HepG2 (cell line): ENCODE results near the gene TMEM59. TPM values are rescaled to one million over a fixed set of nuclear protein-coding genes. Genes with fewer than 3 reads are reported as not detected.
A peak's percentile ranks its signal among the peaks of the same experiment; 100 is the strongest.

ENCODE experiments used
- AFF4 ChIP-seq: sonication (generic); formaldehyde crosslinking; IDR thresholded peaks from 2 replicates; pipeline ENCODE4 v1.4.0; 2020; ENCODE audit warnings: missing genetic modification reagents
- ATM ChIP-seq: fragments of 450-650 bp; IDR thresholded peaks from 2 replicates; pipeline ENCODE4 v1.7.1; 2017; ENCODE audit warnings: mild to moderate bottlenecking, borderline replicate concordance
- BORCS8-MEF2B ChIP-seq: sonication (generic); formaldehyde crosslinking; IDR thresholded peaks from 2 replicates; pipeline ENCODE4 v1.8.0; 2022; ENCODE audit warnings: mild to moderate bottlenecking, missing genetic modification reagents
- ELF4 ChIP-seq: sonication (generic); formaldehyde crosslinking; IDR thresholded peaks from 2 replicates; pipeline ENCODE4 v1.5.0; 2020; ENCODE audit warnings: missing genetic modification reagents, mild to moderate bottlenecking, moderate library complexity, borderline replicate concordance
- ETV6 ChIP-seq: sonication (generic); formaldehyde crosslinking; conservative IDR thresholded peaks from 2 replicates; pipeline ENCODE4 v1.4.0; 2020; ENCODE audit warnings: missing genetic modification reagents
- FOSL1 ChIP-seq: sonication (generic); formaldehyde crosslinking; IDR thresholded peaks from 2 replicates; pipeline ENCODE4 v1.9.0; 2021; ENCODE audit warnings: missing genetic modification reagents, borderline replicate concordance
- GABPB1 ChIP-seq: IDR thresholded peaks from 2 replicates; pipeline ENCODE4 v1.6.1; 2016; ENCODE audit warnings: mild to moderate bottlenecking, missing genetic modification reagents, moderate library complexity, missing compliant biosample characterization
- NFYC ChIP-seq: IDR thresholded peaks from 2 replicates; pipeline ENCODE4 v1.6.1; 2016; ENCODE audit warnings: missing genetic modification reagents, missing compliant biosample characterization
- POLR2A ChIP-seq, 2 experiments: IDR thresholded peaks; 2 replicates each; pipeline ENCODE4 v1.6.1; 2011; ENCODE audit warnings: low read depth in 2 of 2, low read length in 2 of 2, mild to moderate bottlenecking in 1 of 2, moderate library complexity in 1 of 2; ENCODE audit not compliant: insufficient read depth in 1 of 2
- POLR2AphosphoS5 ChIP-seq: IDR thresholded peaks from 2 replicates; pipeline ENCODE4 v1.6.1; 2012; ENCODE audit warnings: low read depth, low read length
- RBM39 ChIP-seq: fragments of 200-400 bp; formaldehyde crosslinking; IDR thresholded peaks from one replicate; pipeline ENCODE4 v1.6.1; 2018; ENCODE audit warnings: antibody characterized with exemption, mild to moderate bottlenecking, low read depth, low read length; ENCODE audit not compliant: poor library complexity, severe bottlenecking
- SRY ChIP-seq: sonication (generic); formaldehyde crosslinking; IDR thresholded peaks from 2 replicates; pipeline ENCODE4 v1.8.0; 2022; ENCODE audit warnings: mild to moderate bottlenecking, missing genetic modification reagents
- THAP7 ChIP-seq: sonication (generic); formaldehyde crosslinking; IDR thresholded peaks from 2 replicates; pipeline ENCODE4 v1.8.1; 2023; ENCODE audit warnings: mild to moderate bottlenecking, missing genetic modification reagents
- ZC3H13 ChIP-seq: sonication (generic); formaldehyde crosslinking; IDR thresholded peaks from 2 replicates; pipeline ENCODE4 v1.8.1; 2023; ENCODE audit warnings: mild to moderate bottlenecking, missing genetic modification reagents, moderate library complexity
- ZFP62 ChIP-seq: sonication (generic); formaldehyde crosslinking; IDR thresholded peaks from 2 replicates; pipeline ENCODE4 v1.4.0; 2020; ENCODE audit warnings: missing genetic modification reagents
- ZNF275 ChIP-seq: sonication (generic); formaldehyde crosslinking; IDR thresholded peaks from 2 replicates; pipeline ENCODE4 v1.8.0; 2022; ENCODE audit warnings: missing genetic modification reagents, mild to moderate bottlenecking, inconsistent platforms, borderline replicate concordance
- ZNF296 ChIP-seq: sonication (generic); formaldehyde crosslinking; conservative IDR thresholded peaks from 2 replicates; pipeline ENCODE4 v1.5.0; 2020; ENCODE audit warnings: mild to moderate bottlenecking, missing genetic modification reagents
- ZNF3 ChIP-seq: IDR thresholded peaks from 2 replicates; pipeline ENCODE4 v1.7.0; 2017; ENCODE audit warnings: inconsistent platforms
- ZNF335 ChIP-seq: sonication (generic); formaldehyde crosslinking; IDR thresholded peaks from 2 replicates; pipeline ENCODE4 v1.4.0; 2020; ENCODE audit warnings: missing genetic modification reagents
- ZNF446 ChIP-seq: sonication (generic); formaldehyde crosslinking; IDR thresholded peaks from 2 replicates; pipeline ENCODE4 v1.5.0; 2020; ENCODE audit warnings: mild to moderate bottlenecking, missing genetic modification reagents
- ZNF83 ChIP-seq: sonication (generic); formaldehyde crosslinking; IDR thresholded peaks from 2 replicates; pipeline ENCODE4 v1.4.0; 2020; ENCODE audit warnings: missing genetic modification reagents, mild to moderate bottlenecking, borderline replicate concordance
- polyA plus RNA-seq, 8 experiments: library from polyadenylated mRNA; depleted of rRNA in 3 of 8; stranded (reverse) in 7 of 8; unstranded in 1 of 8; fragments of >200 nt; fragmentation: Illumina TruSeq in 4 of 8; extraction: Trizol in 4 of 8; gene quantifications; 2 replicates each; pipeline versions ENCODE4 v1.2.1 to v1.2.3, GENCODE V29; 2011 to 2016; ENCODE audit warnings: low read depth in 4 of 8, missing spikeins in 1 of 8, mixed read lengths in 1 of 8; ENCODE audit not compliant: insufficient read depth in 1 of 8
- total RNA-seq, 5 experiments: library from RNA; depleted of rRNA; stranded (reverse); fragments of >200 nt; fragmentation: Illumina TruSeq; extraction: Trizol; gene quantifications; 2 replicates each; pipeline ENCODE4 v1.2.3, GENCODE V29; 2016; ENCODE audit warnings: low read depth in 1 of 5
- TF ChIP-seq, protein P1 (sequence below): sonication (generic); formaldehyde crosslinking; IDR thresholded peaks from 2 replicates; pipeline ENCODE4 v1.4.0; 2020; ENCODE audit warnings: missing genetic modification reagents, low read depth, mild to moderate bottlenecking, borderline replicate concordance

The TMEM59 gene
- total and polyA plus RNA-seq, 2 of the 13 experiments (the other 11 are each of a cell fraction or from before 2014, with no cell fraction given), result 147 to 363 TPM

- TF ChIP-seq FOSL1 (CRISPR knock-in tag) (no peak), ZC3H13 (CRISPR knock-in tag) (no peak), ZNF83 (CRISPR knock-in tag) (no peak), ZNF275 (no peak), POLR2AphosphoS5 (peak; percentile 55), ZFP62 (CRISPR knock-in tag) (no peak), ZNF3 (CRISPR knock-in tag) (no peak), GABPB1 (CRISPR knock-in tag) (peak; percentile 99), AFF4 (no peak), SRY (CRISPR knock-in tag) (no peak), ATM (no peak), THAP7 (no peak), ELF4 (CRISPR knock-in tag) (peak; percentile 86; the same call in 1 of the 2 replicates), POLR2A (IDR thresholded peaks at IDR 0.05; ENCODE audit: insufficient read depth in 1 of 2, low read depth in 2 of 2, low read length in 2 of 2) (peak; percentile 21 to 74; a peak in 3 of 4 replicates), ZNF335 (CRISPR knock-in tag) (peak; percentile 95), ZNF296 (CRISPR knock-in tag) (no peak), ETV6 (CRISPR knock-in tag) (peak; percentile 71), NFYC (CRISPR knock-in tag) (peak; percentile 41; the same call in 1 of the 2 replicates), RBM39 (peak; percentile 37), ZNF446 (CRISPR knock-in tag) (no peak), BORCS8-MEF2B (CRISPR knock-in tag) (0 out of 2 replicates have a peak, but pooled peaks have one; percentile 5)
- TF ChIP-seq, protein P1, sequence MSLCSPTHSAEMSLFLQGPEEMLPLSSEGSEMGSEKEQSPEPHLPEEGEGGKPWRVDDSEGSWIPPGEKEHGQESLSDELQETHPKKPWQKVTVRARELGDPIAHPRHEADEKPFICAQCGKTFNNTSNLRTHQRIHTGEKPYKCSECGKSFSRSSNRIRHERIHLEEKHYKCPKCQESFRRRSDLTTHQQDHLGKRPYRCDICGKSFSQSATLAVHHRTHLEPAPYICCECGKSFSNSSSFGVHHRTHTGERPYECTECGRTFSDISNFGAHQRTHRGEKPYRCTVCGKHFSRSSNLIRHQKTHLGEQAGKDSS (CRISPR knock-in tag), result 0 out of 2 replicates have a peak, but pooled peaks have one; percentile 40
These were observed at the start of gene TMEM59, which contains the start of gene TCEANC2 (continued) for GRCh38 chr1:54052934-54053744.
